Colonic mucosa (tissue), 4 donors: ENCODE measurements around the gene CLPTM1L. TPM values are rescaled to one million over a fixed set of nuclear protein-coding genes. Genes with fewer than 3 reads are reported as not detected.

Experiments
- DNase-seq: peaks from one replicate; pipeline ENCODE4 v3.0.0-alpha.2; 2020
- H3K27ac ChIP-seq: fragments of 200-600 bp; one replicate; pipeline ENCODE4 v1.8.0; 2021
- H3K27me3 ChIP-seq: fragments of 200-600 bp; one replicate; pipeline ENCODE4 v1.8.0; 2021
- H3K36me3 ChIP-seq: fragments of 200-600 bp; one replicate; pipeline ENCODE4 v1.8.0; 2021
- H3K4me1 ChIP-seq: fragments of 200-600 bp; one replicate; pipeline ENCODE4 v1.8.0; 2021; ENCODE audit warnings: mild to moderate bottlenecking
- H3K4me3 ChIP-seq: fragments of 200-600 bp; one replicate; pipeline ENCODE4 v1.8.0; 2021
- H3K9ac ChIP-seq, 2 donors: one replicate each; pipeline ENCODE4 v1.7.0; 2013; ENCODE audit warnings: control low read depth in 2 of 2, low read depth in 2 of 2, low read length in 2 of 2
- H3K9me3 ChIP-seq: fragments of 200-600 bp; one replicate; pipeline ENCODE4 v1.8.0; 2021
- CTCF ChIP-seq: fragments of 200-600 bp; IDR thresholded peaks from one replicate; pipeline ENCODE4 v1.8.0; 2022; ENCODE audit warnings: antibody characterized with exemption, mild to moderate bottlenecking
- intact Hi-C: fragments of 100-400 bp; cut with DNase I; formaldehyde crosslinking; loops from one replicate; pipeline ENCODE4 v1.14.1; 2022
- total RNA-seq, 2 donors: library from RNA; stranded (reverse); fragmentation: NEBNext Ultra II Directional in 1 of 2; extraction: Animal tissue kit (Norgen Biotek cat#: 25700) in 1 of 2; gene quantifications; one replicate each; pipeline ENCODE4 v1.2.1, GENCODE V29; 2021
- donor health status: healthy.
- donor health status: DM: no; HTN: no; CAD: no.
- donor health status: DM: no; HTN: no; CAD: no.

The CLPTM1L gene
- total RNA-seq, 2 donors from 2014 or later = 80.1 to 138 TPM

GRCh38 chr5:1311439-1312055, 33.4 kb downstream of the CLPTM1L start:
- no peak for TF ChIP-seq CTCF

GRCh38 chr5:1310118-1310517, 34.8 kb downstream of the CLPTM1L start:
- Histone ChIP-seq H3K9me3 (no peaks in the 10 kb centered on the region), H3K27ac (no peak overlapping the region), H3K27me3 (no peaks in the 10 kb centered on the region), H3K4me1 (peaks cover 5% of the 10 kb centered on the region), H3K36me3 (no peaks in the 10 kb centered on the region), H3K9ac (no peak overlapping the region), H3K4me3 (no peak overlapping the region)
- TF ChIP-seq CTCF = no peak
- DNase-seq = no peak
- intact Hi-C loops = no loop called here

More at GRCh38 chr5:1311439-1312055, 33.4 kb downstream of the CLPTM1L start:
- Histone ChIP-seq H3K36me3 (no peaks in the 10 kb centered on the region), H3K4me1 (peaks cover 18% of the 10 kb centered on the region), H3K9me3 (no peaks in the 10 kb centered on the region), H3K27me3 (no peaks in the 10 kb centered on the region), H3K4me3 (no peak overlapping the region), H3K27ac (no peak overlapping the region), H3K9ac (no peak overlapping the region)
- no peak for DNase-seq
- intact Hi-C loops = no loop called here

GRCh38 chr5:1304033-1304432, 40.9 kb downstream of the CLPTM1L start:
- H3K36me3 ChIP-seq = no peaks in the 10 kb centered on the region
- no peaks in the 10 kb centered on the region for H3K27me3 ChIP-seq
- intact Hi-C loops = no loop called here
- no peak overlapping the region for H3K27ac ChIP-seq
- no peak overlapping the region for H3K9ac ChIP-seq
- no peak for DNase-seq
- TF ChIP-seq CTCF = no peak
- no peaks in the 10 kb centered on the region for H3K4me1 ChIP-seq
- no peak overlapping the region for H3K4me3 ChIP-seq
- H3K9me3 ChIP-seq = no peaks in the 10 kb centered on the region

- intact Hi-C loops = no loop called here
- Histone ChIP-seq H3K9me3 (no peaks in the 10 kb centered on the region), H3K36me3 (no peaks in the 10 kb centered on the region), H3K4me1 (no peaks in the 10 kb centered on the region), H3K4me3 (no peak overlapping the region), H3K9ac (no peak overlapping the region), H3K27ac (no peak overlapping the region), H3K27me3 (no peaks in the 10 kb centered on the region)
- TF ChIP-seq CTCF = no peak
- no peak for DNase-seq
These were observed 42.6 kb downstream of the CLPTM1L start for GRCh38 chr5:1302258-1302657.

GRCh38 chr5:1300581-1301083, 44.3 kb downstream of the CLPTM1L start:
- no peaks in the 10 kb centered on the region for H3K36me3 ChIP-seq
- no peak overlapping the region for H3K4me3 ChIP-seq
- intact Hi-C loops = no loop called here
- no peak overlapping the region for H3K27ac ChIP-seq
- no peak overlapping the region for H3K9ac ChIP-seq
- no peaks in the 10 kb centered on the region for H3K9me3 ChIP-seq
- no peaks in the 10 kb centered on the region for H3K4me1 ChIP-seq
- DNase-seq = no peak
- no peaks in the 10 kb centered on the region for H3K27me3 ChIP-seq
- TF ChIP-seq CTCF = no peak
